Lower leg skin (tissue), 3 donors: ENCODE measurements around the gene WNK2.

Experiments
- POLR2A ChIP-seq, 2 donors: fragments of 450-650 bp; IDR thresholded peaks; one replicate each; pipeline ENCODE4 v1.6.1; 2016 to 2017; ENCODE audit warnings: antibody characterized with exemption in 2 of 2, mild to moderate bottlenecking in 1 of 2, moderate library complexity in 1 of 2
- TF ChIP-seq, protein P1 (sequence below), 3 donors: fragments of 450-650 bp; IDR thresholded peaks; one replicate each; pipeline ENCODE4 v1.5.1; 2016; ENCODE audit warnings: antibody characterized with exemption in 3 of 3, mild to moderate bottlenecking in 3 of 3, moderate library complexity in 2 of 3

DNA sequence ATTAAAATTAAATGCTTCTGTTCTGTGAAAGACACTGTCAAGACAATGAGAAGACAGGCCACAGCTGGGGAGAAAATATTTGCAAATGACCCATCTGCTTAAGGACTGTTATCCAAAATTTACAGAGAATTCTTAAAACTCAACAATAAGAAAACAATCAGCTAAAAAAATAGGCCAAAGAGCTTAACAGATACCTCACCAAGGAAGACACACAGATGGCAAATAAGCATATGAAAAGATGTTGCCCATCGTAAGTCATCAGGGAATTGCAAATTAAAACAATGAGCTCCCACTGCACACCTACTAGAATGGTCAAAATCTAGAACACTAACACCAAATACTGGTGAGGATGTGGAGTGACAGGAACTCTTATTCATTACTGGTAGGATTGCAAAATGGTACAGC lies 10.3 kb downstream of the WNK2 start:
- TF ChIP-seq, protein P1, sequence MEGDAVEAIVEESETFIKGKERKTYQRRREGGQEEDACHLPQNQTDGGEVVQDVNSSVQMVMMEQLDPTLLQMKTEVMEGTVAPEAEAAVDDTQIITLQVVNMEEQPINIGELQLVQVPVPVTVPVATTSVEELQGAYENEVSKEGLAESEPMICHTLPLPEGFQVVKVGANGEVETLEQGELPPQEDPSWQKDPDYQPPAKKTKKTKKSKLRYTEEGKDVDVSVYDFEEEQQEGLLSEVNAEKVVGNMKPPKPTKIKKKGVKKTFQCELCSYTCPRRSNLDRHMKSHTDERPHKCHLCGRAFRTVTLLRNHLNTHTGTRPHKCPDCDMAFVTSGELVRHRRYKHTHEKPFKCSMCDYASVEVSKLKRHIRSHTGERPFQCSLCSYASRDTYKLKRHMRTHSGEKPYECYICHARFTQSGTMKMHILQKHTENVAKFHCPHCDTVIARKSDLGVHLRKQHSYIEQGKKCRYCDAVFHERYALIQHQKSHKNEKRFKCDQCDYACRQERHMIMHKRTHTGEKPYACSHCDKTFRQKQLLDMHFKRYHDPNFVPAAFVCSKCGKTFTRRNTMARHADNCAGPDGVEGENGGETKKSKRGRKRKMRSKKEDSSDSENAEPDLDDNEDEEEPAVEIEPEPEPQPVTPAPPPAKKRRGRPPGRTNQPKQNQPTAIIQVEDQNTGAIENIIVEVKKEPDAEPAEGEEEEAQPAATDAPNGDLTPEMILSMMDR (IDR thresholded peaks at IDR 0.05) = no peak
- no peak for TF ChIP-seq POLR2A (IDR thresholded peaks at IDR 0.05)
